ENCODE data around the gene IFNG.

IFNG gene

GRCh38 chr12:68169213-68169889 is 9.8 kb upstream of the IFNG start:
- no peak for DNase-seq

GRCh38 chr12:68166317-68166831 is 6.8 kb upstream of the IFNG start:
- no peak for DNase-seq

- DNase-seq = no peak
Observed at GRCh38 chr12:68163560-68164081, 4.1 kb upstream of the IFNG start.

DNA sequence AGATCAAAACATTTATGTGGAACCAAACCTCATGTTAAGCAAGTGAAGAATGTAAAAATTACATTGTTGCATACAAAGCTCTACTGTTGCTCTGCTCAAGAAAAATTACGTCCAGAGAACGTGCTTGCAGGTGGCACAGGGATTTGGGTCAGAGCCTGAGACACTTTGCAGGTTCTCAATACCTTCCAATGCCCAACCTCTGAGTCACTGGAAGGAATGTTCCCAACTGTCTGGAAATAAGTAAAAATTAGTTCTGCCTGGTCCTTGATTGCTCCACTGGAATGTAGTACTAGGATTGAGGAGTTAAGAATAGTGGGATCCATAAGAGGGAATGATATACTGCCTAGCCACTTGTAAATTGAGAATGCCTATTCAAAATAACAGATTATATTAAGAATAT is 2.8 kb upstream of the IFNG start:
- no peak for DNase-seq

- DNase-seq = no peak
Observed at GRCh38 chr12:68158432-68158831, 1.1 kb downstream of the IFNG start.

DNA sequence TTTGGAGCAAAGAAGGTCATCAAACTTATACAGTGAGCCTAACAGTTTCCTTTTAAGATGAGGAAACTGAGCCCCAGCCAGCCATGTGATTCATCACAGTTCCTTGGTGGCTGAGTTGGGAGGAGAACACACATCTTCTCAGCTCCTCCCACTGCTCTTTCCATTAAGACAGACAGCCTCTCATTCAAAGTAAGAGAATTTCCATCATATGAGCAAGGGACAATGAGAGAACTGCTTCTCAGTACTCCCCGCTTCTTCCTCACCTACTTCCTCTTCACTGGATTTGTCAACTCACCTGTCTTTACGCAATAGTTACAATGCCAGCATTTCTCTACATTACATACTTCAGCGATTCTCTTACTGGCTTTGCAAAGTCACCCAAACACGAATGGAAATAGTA is 2.2 kb downstream of the IFNG start:
- DNase-seq = no peak

- no peak for DNase-seq
Observed at GRCh38 chr12:68156636-68157035, 2.9 kb downstream of the IFNG start.

GRCh38 chr12:68154779-68155178 is 4.8 kb downstream of the IFNG start:
- DNase-seq = no peak

DNA sequence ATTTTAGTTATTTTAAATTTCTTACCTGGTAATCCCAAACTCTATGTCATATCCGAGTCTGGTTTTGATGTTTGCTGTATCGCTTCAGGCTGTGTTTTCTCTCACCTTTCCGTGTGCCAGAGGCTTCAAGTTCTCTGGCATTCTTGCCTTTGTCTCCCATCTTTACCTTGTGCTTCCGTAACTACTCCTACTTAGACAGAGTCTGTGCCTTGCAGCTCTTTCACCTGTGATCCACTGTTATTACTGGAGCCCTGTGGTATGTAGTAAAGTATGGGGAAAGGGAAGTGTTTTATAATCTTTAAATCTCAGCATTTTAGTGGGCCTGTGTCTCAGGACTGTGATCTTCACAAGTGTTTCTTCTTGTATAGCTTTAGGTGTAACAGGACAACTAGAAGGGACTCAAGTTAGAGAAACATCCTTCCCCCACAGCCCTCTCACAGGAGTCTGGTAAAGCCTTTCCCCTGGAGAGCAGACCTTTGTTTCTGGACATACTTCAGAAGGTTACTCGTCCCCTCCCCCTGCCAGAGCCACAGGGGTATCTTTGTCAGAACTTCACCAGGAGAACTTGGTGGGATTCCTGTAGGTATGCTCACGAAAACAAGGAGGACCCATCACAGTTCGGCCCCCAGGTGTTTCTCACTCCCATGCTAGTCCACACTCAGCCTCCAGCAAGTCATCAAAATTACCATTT is 11.1 kb downstream of the IFNG start:
- DNase-seq = no peak

DNA sequence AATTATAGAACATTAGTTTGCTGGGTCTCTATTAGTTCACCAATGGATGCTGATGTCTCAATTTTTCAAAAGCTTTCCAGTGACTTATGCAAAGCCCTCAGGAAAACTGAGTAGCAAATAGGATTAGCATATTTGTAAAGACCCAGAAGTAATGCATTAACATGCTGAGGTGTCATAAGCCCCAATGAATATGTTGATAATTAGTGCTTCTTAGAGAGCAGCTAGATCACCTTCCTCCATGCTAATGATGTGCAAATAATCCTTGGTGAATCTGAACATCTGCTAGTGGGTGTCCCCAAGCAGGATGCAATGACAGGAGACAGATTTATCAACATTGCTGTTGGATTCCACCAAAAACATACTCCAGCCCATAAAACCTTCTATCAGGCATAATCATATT is 19.0 kb downstream of the IFNG start:
- DNase-seq = no peak

GRCh38 chr12:68139941-68140340 is 19.6 kb downstream of the IFNG start:
- DNase-seq = no peak

- DNase-seq = no peak
Observed at GRCh38 chr12:68139001-68139400, 20.5 kb downstream of the IFNG start.

- DNase-seq = no peak
Observed at GRCh38 chr12:68138480-68138879, 21.1 kb downstream of the IFNG start.

GRCh38 chr12:68137335-68137830 is 22.2 kb downstream of the IFNG start:
- DNase-seq = no peak

GRCh38 chr12:68135520-68135919 is 24.0 kb downstream of the IFNG start:
- no peak for DNase-seq

- DNase-seq = no peak
Observed at GRCh38 chr12:68131867-68132414, 27.6 kb downstream of the IFNG start.

DNA sequence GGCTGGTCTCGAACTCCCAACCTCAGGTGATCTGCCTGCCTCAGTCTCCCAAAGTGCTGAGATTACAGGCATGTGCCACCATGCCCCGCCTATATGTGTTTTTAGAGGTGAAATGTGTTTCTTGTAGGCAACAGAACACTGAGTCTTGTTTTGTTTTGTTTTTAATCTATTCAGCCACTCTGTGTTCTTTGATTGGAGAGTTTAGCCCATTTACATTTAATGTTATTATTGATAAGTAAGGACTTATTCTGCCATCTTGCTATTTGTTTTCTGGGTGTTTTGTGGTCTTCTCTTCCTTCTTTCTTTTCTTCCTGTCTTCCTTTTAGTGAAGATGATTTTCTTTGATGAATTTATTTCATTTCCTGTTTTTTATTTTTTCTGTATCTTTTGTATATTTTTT is 29.6 kb downstream of the IFNG start:
- no peak for DNase-seq

DNA sequence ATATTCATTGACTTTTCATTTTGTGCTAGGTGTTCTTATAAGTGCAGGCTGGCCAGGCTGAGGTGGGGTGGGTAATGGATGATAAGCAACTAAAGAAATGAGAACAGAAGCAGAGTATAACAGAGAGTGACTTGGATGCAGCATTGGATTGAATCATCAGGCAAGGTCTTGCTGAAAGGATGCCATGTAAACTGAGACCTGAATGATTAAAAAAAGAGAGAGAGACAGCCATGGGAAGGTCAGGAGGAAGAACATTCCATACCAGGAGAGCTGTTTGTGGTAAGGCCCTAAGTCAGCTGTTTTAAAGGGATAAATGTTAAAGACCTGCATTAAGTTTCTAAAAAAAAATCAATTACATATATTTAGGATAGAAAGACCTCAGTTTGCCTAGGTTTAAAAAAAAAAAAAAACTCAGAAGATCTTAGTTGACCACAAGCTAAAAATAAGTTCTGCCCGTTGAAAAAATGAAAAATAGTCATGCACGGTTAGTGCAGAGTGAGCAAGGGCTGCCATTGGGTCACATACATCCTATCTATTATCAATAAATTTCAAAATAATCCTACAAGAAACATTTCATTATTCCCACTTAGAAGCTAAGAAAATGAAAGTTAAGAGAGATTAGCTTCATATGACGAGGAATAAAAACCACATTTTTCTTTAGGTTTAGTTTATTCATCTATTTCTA is 37.2 kb downstream of the IFNG start:
- DNase-seq = no peak

- no peak for DNase-seq
Observed at GRCh38 chr12:68121143-68121542, 38.4 kb downstream of the IFNG start.

- DNase-seq = peak in 1 of 56 donors; percentile 3
Observed at GRCh38 chr12:68119724-68120211, 39.8 kb downstream of the IFNG start.

- no peak for DNase-seq
Observed at GRCh38 chr12:68119250-68119649, 40.3 kb downstream of the IFNG start.

All from nucleus accumbens (tissue), 56 donors.